ENCODE results near the gene ASPN. TPM values are rescaled to one million over a fixed set of nuclear protein-coding genes. Genes with fewer than 3 reads are reported as not detected.
A peak's percentile ranks its signal among the peaks of the same experiment; 100 is the strongest.

The ASPN gene
- total RNA-seq, 1 donor from 2014 or later: 43.5 TPM

DNA sequence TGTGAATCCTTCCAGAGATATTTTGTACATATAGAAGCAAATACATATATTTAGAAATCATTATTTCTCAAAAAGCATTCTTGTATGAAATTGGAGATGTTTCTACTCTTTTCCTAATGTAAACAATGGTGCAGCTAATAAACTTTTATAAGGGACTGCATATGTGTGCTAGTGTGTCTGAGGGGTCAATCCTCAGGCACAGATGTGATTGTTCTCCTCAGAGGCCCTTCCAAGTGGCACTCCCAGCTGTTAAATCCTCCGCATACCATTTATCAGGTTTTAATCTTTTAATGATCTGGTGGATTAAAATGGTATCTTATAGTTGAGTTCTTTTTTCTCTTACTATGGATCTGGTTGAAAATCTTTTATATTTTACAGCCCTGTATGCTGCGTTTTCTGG, 52.5 kb downstream of the ASPN start:
- Histone ChIP-seq H3K27ac (no peak overlapping the region), H3K27me3 (no peaks in the 10 kb centered on the region), H3K36me3 (no peaks in the 10 kb centered on the region), H3K4me1 (peaks cover 0 to 11% of the 10 kb centered on the region in 2 donors), H3K4me3 (no peak overlapping the region), H3K9me3 (no peaks in the 10 kb centered on the region)
- TF ChIP-seq, protein P1, sequence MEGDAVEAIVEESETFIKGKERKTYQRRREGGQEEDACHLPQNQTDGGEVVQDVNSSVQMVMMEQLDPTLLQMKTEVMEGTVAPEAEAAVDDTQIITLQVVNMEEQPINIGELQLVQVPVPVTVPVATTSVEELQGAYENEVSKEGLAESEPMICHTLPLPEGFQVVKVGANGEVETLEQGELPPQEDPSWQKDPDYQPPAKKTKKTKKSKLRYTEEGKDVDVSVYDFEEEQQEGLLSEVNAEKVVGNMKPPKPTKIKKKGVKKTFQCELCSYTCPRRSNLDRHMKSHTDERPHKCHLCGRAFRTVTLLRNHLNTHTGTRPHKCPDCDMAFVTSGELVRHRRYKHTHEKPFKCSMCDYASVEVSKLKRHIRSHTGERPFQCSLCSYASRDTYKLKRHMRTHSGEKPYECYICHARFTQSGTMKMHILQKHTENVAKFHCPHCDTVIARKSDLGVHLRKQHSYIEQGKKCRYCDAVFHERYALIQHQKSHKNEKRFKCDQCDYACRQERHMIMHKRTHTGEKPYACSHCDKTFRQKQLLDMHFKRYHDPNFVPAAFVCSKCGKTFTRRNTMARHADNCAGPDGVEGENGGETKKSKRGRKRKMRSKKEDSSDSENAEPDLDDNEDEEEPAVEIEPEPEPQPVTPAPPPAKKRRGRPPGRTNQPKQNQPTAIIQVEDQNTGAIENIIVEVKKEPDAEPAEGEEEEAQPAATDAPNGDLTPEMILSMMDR (IDR thresholded peaks at IDR 0.05): no peak
- DNase-seq (ENCODE audit: low spot score in 2 of 2): no peak
- intact Hi-C loops (cut with DNase I): no loop called here

DNA sequence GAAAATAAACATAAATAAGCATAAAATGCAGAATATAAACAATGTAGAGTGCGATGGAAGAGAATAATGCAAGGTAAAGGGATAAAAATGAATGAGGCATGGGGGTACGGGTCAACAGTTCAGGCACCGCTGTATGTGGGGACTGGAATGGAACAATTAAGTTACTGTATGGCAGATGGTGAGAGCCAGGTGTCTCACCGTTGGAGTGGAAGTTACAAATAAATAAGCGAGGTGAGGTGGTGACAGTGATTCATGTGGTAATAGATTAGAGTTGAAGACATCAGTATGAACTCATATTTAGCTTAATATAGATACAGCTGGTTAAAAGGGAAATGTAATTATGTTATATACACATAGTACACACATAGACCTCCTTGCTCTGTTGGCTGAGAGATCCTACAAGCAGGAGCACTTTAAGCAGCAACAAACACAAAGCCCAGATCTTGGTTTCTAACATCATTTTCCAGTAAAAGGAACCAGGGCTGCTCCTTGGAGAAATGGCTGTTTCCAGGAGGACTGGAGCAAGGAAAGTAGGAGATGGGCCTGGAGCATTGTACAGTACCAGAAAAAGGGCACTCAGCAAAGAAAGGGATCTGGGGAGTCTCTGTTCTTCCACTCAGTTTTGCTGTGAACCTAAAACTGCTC, 55.7 kb downstream of the ASPN start:
- TF ChIP-seq, protein P1 (IDR thresholded peaks at IDR 0.05): no peak
- peaks cover 4 to 15% of the 10 kb centered on the region in 2 donors for H3K4me1 ChIP-seq
- intact Hi-C loops (cut with DNase I): no loop called here
- no peak for DNase-seq (ENCODE audit: low spot score in 2 of 2)
- no peak overlapping the region for H3K4me3 ChIP-seq
- no peaks in the 10 kb centered on the region for H3K27me3 ChIP-seq
- H3K9me3 ChIP-seq: no peaks in the 10 kb centered on the region
- H3K36me3 ChIP-seq: no peaks in the 10 kb centered on the region
- peak overlapping the region in 1 of 2 donors; percentile 71 for H3K27ac ChIP-seq

DNA sequence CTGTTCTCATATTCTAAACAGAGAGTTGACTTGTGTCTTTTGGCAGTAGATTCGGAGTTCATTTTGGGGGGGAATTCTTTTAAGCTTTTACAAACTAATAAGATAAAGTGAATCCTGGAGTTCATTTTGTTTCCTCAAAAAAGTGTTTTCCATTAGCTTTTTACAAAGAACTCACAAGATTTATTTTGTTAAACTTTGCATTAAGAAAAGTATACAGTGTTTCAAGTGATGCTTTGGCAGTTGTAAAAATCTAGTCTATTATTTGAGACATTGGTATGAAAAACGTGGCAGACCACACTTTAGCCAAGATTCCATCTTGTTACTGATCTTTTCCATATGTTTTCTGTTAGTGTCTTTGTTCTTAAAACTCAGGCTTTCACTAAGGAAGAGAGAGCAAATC, 56.8 kb downstream of the ASPN start:
- Histone ChIP-seq H3K27ac (peak overlapping the region; percentile 63 to 71), H3K4me3 (no peak overlapping the region), H3K27me3 (no peaks in the 10 kb centered on the region), H3K36me3 (no peaks in the 10 kb centered on the region), H3K4me1 (peaks cover 4 to 18% of the 10 kb centered on the region in 2 donors), H3K9me3 (no peaks in the 10 kb centered on the region)
- TF ChIP-seq, protein P1 (IDR thresholded peaks at IDR 0.05): no peak
- DNase-seq (ENCODE audit: low spot score in 2 of 2): no peak
- intact Hi-C loops (cut with DNase I): no loop called here

DNA sequence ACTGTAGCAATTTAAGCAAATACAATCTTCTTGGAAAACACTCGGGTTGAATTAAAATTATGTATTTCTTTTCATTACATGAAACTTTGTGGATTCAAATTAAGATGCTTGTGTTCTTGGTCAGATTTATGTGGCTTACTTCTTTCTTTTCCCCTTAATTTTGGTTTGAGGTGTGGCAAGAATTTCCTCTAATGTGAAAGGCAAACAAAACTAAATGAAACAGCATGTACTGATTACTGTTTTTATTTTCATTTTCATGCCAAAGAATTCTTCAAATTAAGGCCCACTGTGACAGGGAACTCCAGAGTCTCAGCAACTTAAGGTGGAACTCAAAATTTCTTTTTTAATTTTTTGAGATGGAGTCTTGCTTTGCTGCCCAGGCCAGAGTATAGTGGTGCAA, 58.0 kb downstream of the ASPN start, which contains the start of gene OMD:
Gene OMD (minus strand): TSS at position 132 of the 400 bp plus-strand sequence. CDS start 6,913 bp downstream, outside the sequence.
- intact Hi-C loops (cut with DNase I): no loop called here
- peak within 1 kb of the TSS; percentile 63 to 71 for H3K27ac ChIP-seq
- TF ChIP-seq, protein P1 (IDR thresholded peaks at IDR 0.05): no peak
- no peaks in the 10 kb centered on the region for H3K9me3 ChIP-seq
- no peak for DNase-seq (ENCODE audit: low spot score in 2 of 2)
- H3K4me1 ChIP-seq: peaks cover 4 to 18% of the 10 kb centered on the region in 2 donors
- H3K36me3 ChIP-seq: no peaks in the 10 kb centered on the region
- peak within 1 kb of the TSS; percentile 34 to 63 for H3K4me3 ChIP-seq
- H3K27me3 ChIP-seq: no peaks in the 10 kb centered on the region

DNA sequence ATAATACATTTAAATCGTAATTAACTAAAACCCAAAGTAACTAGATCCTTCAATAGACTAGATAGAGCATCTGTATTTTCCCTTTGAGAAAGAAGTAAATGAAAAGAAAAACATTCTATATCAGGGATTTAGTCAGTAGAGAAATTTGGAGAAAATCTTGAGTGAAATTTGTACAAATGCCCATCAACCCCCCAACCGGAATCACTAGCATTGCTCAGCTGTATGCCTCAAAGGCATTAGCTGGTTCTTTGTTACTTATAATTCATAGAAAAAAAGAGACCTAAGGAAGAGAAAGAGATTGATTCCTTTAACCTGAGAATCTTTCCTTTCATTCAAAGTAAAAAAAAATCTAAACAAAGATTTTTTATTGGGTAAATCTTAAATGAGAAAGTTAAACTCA, 58.7 kb downstream of the ASPN start:
- Histone ChIP-seq H3K4me1 (peaks cover 4 to 18% of the 10 kb centered on the region in 2 donors), H3K36me3 (no peaks in the 10 kb centered on the region), H3K9me3 (no peaks in the 10 kb centered on the region), H3K27ac (peak overlapping the region; percentile 63 to 71), H3K4me3 (peak overlapping the region; percentile 34 to 63), H3K27me3 (no peaks in the 10 kb centered on the region)
- intact Hi-C loops (cut with DNase I): no loop called here
- TF ChIP-seq, protein P1 (IDR thresholded peaks at IDR 0.05): no peak
- DNase-seq (ENCODE audit: low spot score in 2 of 2): no peak

All from ascending aorta (tissue), 2 donors.